H1 (cell line): ENCODE results near the gene AP2B1.

Experiments
- CTCF ChIP-seq, 3 experiments: IDR thresholded peaks; 1 replicate in 2 of 3; 2 replicates in 1 of 3; pipeline versions ENCODE4 v1.5.1 to v1.6.1; 2011; ENCODE audit warnings: low read length in 3 of 3, mild to moderate bottlenecking in 3 of 3, inconsistent platforms in 2 of 3, low read depth in 1 of 3, moderate library complexity in 1 of 3; ENCODE audit not compliant: insufficient read depth in 1 of 3; ENCODE audit errors: control extremely low read depth in 1 of 3
- EZH2 ChIP-seq: fragments of 200-600 bp; sonication (generic); IDR thresholded peaks from 2 replicates; pipeline ENCODE4 v1.7.1; 2012; ENCODE audit warnings: low read depth, mild to moderate bottlenecking, moderate library complexity, low read length, inconsistent platforms; ENCODE audit not compliant: severe bottlenecking
- POLR2AphosphoS5 ChIP-seq: IDR thresholded peaks from 2 replicates; pipeline ENCODE4 v1.6.1; 2011; ENCODE audit warnings: low read depth, low read length
- RAD21 ChIP-seq, 2 experiments: IDR thresholded peaks in 1 of 2; conservative IDR thresholded peaks in 1 of 2; 2 replicates each; pipeline ENCODE4 v1.6.1; 2011; ENCODE audit warnings: low read depth in 2 of 2, low read length in 2 of 2, improper control_type of control experiment in 1 of 2, inconsistent platforms in 1 of 2, mild to moderate bottlenecking in 1 of 2, moderate library complexity in 1 of 2
- YY1 ChIP-seq: IDR thresholded peaks from 2 replicates; pipeline ENCODE4 v1.6.1; 2011; ENCODE audit warnings: low read depth, mild to moderate bottlenecking, low read length

- TF ChIP-seq YY1 (no peak), CTCF (IDR thresholded peaks at IDR 0.05; ENCODE audit: control extremely low read depth in 1 of 3, insufficient read depth in 1 of 3, low read depth in 1 of 3, low read length in 3 of 3) (no peak), RAD21 (IDR thresholded peaks at IDR 0.05 in 1 of 2, conservative IDR thresholded peaks at IDR 0.05 in 1 of 2; ENCODE audit: low read depth in 2 of 2, low read length in 2 of 2) (no peak), POLR2AphosphoS5 (no peak), EZH2 (no peak)
Measured at GRCh38 chr17:35701491-35701890, 114.4 kb downstream of the AP2B1 start.
